C4-2B (cell line): Measurements from ENCODE around the gene TSPAN32.

ENCODE experiments used
- CTCF ChIP-seq: fragments of 450-650 bp; conservative IDR thresholded peaks from 2 replicates; pipeline ENCODE4 v1.5.1; 2017; ENCODE audit warnings: mild to moderate bottlenecking
- ZFX ChIP-seq: fragments of 450-650 bp; IDR thresholded peaks from 2 replicates; pipeline ENCODE4 v1.6.1; 2017

DNA sequence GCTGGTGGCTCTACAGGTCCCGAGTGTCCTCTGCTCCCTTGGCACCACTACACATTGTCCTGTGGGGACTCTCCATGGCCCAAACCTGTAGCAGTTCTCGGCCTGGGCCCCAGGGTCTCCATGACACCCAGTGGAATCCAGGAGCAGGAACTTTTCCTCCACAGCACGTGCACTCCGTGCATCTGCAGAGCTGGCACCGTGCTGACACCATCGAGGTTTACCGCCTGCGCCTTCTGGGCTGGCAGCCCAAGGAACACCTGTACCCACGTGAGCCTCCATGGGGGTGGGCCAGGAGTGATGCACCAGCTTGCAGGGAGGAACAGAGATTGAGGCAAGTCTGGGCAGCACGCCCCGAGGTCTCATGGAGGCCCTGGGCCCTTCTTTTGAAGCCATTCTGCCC, 25.2 kb downstream of the TSPAN32 start:
- TF ChIP-seq CTCF = no peak
- TF ChIP-seq ZFX = no peak
